Suprapubic skin (tissue), 3 donors: ENCODE measurements around the gene SHC3.

Experiments
- CTCF ChIP-seq, 2 donors: fragments of 200-600 bp in 1 of 2; fragments of 450-650 bp in 1 of 2; sonication (generic) in 1 of 2; IDR thresholded peaks; one replicate each; pipeline ENCODE4 v1.5.1; 2016 to 2019; ENCODE audit warnings: antibody characterized with exemption in 2 of 2, mild to moderate bottlenecking in 1 of 2, moderate library complexity in 1 of 2
- EP300 ChIP-seq: sonication (generic); formaldehyde crosslinking; IDR thresholded peaks from one replicate; pipeline ENCODE4 v1.6.1; 2017; ENCODE audit warnings: antibody characterized with exemption

GRCh38 chr9:88974641-88975040 is 204.0 kb downstream of the SHC3 start:
- no peak for TF ChIP-seq EP300
- no peak for TF ChIP-seq CTCF (IDR thresholded peaks at IDR 0.05)
